ENCODE measurements around the gene PIM2.

Gene PIM2

DNA sequence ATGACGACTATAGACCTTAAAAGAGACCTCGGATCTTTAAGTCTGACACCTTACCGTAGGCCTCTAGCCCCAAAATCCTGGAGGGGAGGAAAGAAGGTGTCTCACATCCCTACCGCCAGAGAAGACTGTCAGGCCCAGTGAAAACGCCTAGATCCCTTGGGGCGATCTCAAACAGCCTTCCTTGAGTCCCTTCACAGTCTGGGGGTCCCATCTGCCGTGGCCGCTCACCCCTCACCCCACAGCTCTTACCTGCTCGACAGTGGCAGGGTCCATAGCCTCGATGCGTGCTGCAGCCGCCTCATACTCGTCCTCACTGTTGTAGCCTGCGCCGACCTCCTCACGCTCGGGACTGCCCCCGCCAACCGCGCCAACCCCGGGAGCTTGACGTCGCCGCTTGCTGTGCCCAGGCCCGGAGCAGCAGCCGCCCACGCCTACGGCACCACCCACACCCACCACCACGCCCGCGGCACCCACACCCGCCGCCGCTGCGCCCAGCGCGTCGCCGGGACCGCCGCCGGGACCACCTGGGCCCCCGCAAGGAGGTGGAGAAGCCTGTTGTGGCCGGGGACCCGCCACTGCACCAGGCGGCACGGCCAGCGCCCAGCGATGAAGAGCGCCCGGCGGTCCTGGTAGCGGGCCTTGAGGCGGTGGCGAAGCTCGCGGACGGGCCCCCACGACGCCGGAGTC lies 38.0 kb upstream of the PIM2 start:
- H3K27me3 ChIP-seq (ENCODE audit: insufficient read depth, poor library complexity, severe bottlenecking), result no peaks in the 10 kb centered on the region
- peak overlapping the region; percentile 78 for H3K27ac ChIP-seq (ENCODE audit: poor library complexity, severe bottlenecking)
- peaks cover 15% of the 10 kb centered on the region; the same call in 1 of the 2 replicates for H3K36me3 ChIP-seq (ENCODE audit: low read depth)
- H3K4me3 ChIP-seq (ENCODE audit: severe bottlenecking), result peak overlapping the region; percentile 50
- DNase-seq (ENCODE audit: low spot score), result no peak
- no peaks in the 10 kb centered on the region for H3K9me3 ChIP-seq (ENCODE audit: severe bottlenecking)
- TF ChIP-seq, protein P1, sequence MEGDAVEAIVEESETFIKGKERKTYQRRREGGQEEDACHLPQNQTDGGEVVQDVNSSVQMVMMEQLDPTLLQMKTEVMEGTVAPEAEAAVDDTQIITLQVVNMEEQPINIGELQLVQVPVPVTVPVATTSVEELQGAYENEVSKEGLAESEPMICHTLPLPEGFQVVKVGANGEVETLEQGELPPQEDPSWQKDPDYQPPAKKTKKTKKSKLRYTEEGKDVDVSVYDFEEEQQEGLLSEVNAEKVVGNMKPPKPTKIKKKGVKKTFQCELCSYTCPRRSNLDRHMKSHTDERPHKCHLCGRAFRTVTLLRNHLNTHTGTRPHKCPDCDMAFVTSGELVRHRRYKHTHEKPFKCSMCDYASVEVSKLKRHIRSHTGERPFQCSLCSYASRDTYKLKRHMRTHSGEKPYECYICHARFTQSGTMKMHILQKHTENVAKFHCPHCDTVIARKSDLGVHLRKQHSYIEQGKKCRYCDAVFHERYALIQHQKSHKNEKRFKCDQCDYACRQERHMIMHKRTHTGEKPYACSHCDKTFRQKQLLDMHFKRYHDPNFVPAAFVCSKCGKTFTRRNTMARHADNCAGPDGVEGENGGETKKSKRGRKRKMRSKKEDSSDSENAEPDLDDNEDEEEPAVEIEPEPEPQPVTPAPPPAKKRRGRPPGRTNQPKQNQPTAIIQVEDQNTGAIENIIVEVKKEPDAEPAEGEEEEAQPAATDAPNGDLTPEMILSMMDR (IDR thresholded peaks at IDR 0.05; ENCODE audit: poor library complexity, severe bottlenecking), result no peak
- no peaks in the 10 kb centered on the region for H3K4me1 ChIP-seq (ENCODE audit: insufficient read depth, poor library complexity, severe bottlenecking)
- no peak for ATAC-seq (ENCODE audit: low read depth)

DNA sequence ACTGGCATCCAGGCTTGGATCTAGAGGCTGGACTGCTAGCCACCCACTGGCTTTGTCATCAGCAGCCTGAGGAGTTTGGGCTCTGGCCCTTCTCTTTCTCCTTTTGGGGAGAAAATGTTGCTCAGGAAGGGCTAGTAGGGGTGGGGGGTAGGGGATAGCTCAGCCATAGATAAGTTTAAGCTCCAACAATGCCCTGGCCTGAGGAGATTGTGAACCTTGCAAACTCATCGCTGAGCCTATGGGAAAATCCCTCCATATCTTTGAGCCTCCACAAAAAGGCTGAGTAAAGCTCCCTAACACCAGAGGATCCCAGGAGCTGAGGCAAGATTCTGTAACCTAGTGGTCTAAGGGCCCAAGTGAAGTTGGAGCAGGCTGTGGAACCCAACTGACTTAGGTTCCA lies 29.8 kb upstream of the PIM2 start:
- Histone ChIP-seq H3K9me3 (ENCODE audit: severe bottlenecking) (no peaks in the 10 kb centered on the region), H3K4me1 (ENCODE audit: insufficient read depth, poor library complexity, severe bottlenecking) (no peaks in the 10 kb centered on the region), H3K4me3 (ENCODE audit: severe bottlenecking) (no peak overlapping the region), H3K27ac (ENCODE audit: poor library complexity, severe bottlenecking) (no peak overlapping the region), H3K27me3 (ENCODE audit: insufficient read depth, poor library complexity, severe bottlenecking) (no peaks in the 10 kb centered on the region), H3K36me3 (ENCODE audit: low read depth) (0 out of 2 replicates have a peak, but pooled peaks cover 5% of the 10 kb centered on the region)
- no peak for ATAC-seq (ENCODE audit: low read depth)
- DNase-seq (ENCODE audit: low spot score), result no peak
- TF ChIP-seq, protein P1 (IDR thresholded peaks at IDR 0.05; ENCODE audit: poor library complexity, severe bottlenecking), result no peak

DNA sequence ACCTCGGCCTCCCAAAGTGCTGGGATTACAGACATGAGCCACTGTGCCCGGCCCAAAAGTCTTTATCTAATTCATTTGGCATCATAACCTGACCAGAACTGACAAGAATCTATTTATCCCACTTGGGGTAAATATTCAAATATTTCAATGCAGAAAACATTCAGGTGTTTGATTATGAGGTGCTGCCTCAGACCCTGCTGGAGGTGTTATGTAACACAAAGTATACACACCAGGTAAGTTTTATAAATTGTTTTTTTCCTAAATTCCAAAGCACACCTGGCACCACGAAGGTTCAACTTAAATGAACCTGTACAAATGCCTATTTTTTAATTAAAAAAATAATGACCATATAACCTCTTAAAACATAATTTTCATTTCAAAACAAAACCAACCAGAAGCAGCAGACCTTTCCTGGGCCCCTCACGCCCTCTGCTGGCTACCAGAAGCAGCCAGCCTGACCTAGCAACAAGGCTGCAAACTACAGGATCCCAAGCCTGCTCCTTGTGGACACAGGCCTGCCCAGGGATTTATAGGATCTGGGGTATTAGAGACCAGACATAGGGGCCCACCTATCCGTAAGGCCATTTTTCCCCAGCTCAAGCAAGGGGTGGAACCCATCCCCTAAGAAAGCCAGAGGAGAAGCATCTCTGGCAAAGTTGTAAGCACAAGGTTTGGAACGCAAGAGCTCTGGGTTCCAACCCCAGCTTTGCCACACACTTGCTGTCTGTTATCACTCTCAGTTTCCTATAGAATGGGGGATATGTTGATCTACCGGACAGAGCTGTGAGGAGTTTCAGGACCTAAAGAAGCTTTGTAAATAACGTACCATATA lies 26.9 kb upstream of the PIM2 start:
- H3K36me3 ChIP-seq (ENCODE audit: low read depth), result peaks cover 7% of the 10 kb centered on the region; the same call in 1 of the 2 replicates
- peak; percentile 72; the same call in 2 of the 3 replicates for ATAC-seq (ENCODE audit: low read depth)
- TF ChIP-seq, protein P1 (IDR thresholded peaks at IDR 0.05; ENCODE audit: poor library complexity, severe bottlenecking), result peak; percentile 69

DNA sequence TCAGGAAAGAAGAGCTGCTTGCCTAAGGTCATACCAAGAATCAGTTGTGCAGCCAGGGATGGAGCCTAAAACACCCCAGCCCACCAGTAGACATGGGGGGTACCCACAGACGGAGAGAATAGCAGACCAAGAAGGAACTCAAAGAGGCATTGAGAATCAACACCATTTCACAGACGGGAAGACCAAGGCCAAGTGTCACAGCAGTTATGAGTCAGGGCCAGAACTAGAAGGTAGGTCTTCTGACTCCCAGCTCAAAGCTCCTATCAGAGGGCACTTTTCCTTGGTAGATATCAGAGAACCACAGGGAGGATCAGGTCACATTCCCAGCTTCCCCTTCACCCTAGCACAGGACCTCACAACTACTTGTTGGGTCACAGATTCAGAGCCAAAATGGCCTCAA lies 24.1 kb upstream of the PIM2 start:
- Histone ChIP-seq H3K9me3 (ENCODE audit: severe bottlenecking) (no peaks in the 10 kb centered on the region), H3K27ac (ENCODE audit: poor library complexity, severe bottlenecking) (no peak overlapping the region), H3K36me3 (ENCODE audit: low read depth) (peaks cover 7% of the 10 kb centered on the region; the same call in 1 of the 2 replicates), H3K27me3 (ENCODE audit: insufficient read depth, poor library complexity, severe bottlenecking) (no peaks in the 10 kb centered on the region), H3K4me1 (ENCODE audit: insufficient read depth, poor library complexity, severe bottlenecking) (no peaks in the 10 kb centered on the region), H3K4me3 (ENCODE audit: severe bottlenecking) (no peak overlapping the region)
- no peak for DNase-seq (ENCODE audit: low spot score)
- TF ChIP-seq, protein P1 (IDR thresholded peaks at IDR 0.05; ENCODE audit: poor library complexity, severe bottlenecking), result no peak
- ATAC-seq (ENCODE audit: low read depth), result no peak

More for the DNA sequence above, 26.9 kb upstream of the PIM2 start:
- Histone ChIP-seq H3K4me3 (ENCODE audit: severe bottlenecking) (no peak overlapping the region), H3K4me1 (ENCODE audit: insufficient read depth, poor library complexity, severe bottlenecking) (no peaks in the 10 kb centered on the region), H3K9me3 (ENCODE audit: severe bottlenecking) (no peaks in the 10 kb centered on the region), H3K27ac (ENCODE audit: poor library complexity, severe bottlenecking) (no peak overlapping the region), H3K27me3 (ENCODE audit: insufficient read depth, poor library complexity, severe bottlenecking) (no peaks in the 10 kb centered on the region)
- DNase-seq (ENCODE audit: low spot score), result no peak
